Ovary (tissue), 3 donors: ENCODE results near the gene CWC27.

ENCODE experiments used
- POLR2A ChIP-seq: fragments of 450-650 bp; IDR thresholded peaks from one replicate; pipeline ENCODE4 v1.6.1; 2017; ENCODE audit warnings: antibody characterized with exemption, mild to moderate bottlenecking, moderate library complexity
- TF ChIP-seq, protein P1 (sequence below), 3 donors: fragments of 450-650 bp in 2 of 3; fragments of 200-600 bp in 1 of 3; IDR thresholded peaks; one replicate each; pipeline versions ENCODE4 v1.5.1 to v1.8.0; 2016 to 2022; ENCODE audit warnings: antibody characterized with exemption in 3 of 3, mild to moderate bottlenecking in 1 of 3
- donor health status: DM: no; HTN: no; CAD: no.

DNA sequence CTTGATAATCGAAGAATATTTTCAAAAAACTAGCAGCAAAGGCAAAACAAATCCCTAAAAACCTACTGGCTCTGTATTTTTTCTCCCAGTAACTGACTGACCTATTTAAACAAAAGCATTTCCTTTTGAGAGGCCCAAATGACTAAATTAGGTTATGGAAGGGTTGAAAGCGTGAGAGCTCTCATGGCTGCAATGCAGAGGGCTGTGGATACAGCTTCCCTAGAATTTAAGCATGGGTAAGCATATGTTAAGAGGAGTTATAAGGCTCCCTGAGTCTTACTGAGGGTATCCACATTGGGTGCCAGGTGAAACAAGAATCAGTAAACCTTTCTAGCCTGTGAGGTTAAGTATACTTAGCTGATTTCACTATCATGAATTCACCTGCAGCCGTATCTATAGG, 46.1 kb upstream of the CWC27 start:
- TF ChIP-seq, protein P1, sequence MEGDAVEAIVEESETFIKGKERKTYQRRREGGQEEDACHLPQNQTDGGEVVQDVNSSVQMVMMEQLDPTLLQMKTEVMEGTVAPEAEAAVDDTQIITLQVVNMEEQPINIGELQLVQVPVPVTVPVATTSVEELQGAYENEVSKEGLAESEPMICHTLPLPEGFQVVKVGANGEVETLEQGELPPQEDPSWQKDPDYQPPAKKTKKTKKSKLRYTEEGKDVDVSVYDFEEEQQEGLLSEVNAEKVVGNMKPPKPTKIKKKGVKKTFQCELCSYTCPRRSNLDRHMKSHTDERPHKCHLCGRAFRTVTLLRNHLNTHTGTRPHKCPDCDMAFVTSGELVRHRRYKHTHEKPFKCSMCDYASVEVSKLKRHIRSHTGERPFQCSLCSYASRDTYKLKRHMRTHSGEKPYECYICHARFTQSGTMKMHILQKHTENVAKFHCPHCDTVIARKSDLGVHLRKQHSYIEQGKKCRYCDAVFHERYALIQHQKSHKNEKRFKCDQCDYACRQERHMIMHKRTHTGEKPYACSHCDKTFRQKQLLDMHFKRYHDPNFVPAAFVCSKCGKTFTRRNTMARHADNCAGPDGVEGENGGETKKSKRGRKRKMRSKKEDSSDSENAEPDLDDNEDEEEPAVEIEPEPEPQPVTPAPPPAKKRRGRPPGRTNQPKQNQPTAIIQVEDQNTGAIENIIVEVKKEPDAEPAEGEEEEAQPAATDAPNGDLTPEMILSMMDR (IDR thresholded peaks at IDR 0.05): no peak
- TF ChIP-seq POLR2A: no peak
